K562 (cell line): ENCODE data around the gene PSME4. TPM values are rescaled to one million over a fixed set of nuclear protein-coding genes. Genes with fewer than 3 reads are reported as not detected.

Experiments
- ATAC-seq: fragments of 200-7000 bp; cut with Tn5 transposase; 3 replicates; pipeline ENCODE4 v1.9.1; 2020; ENCODE audit warnings: moderate library complexity
- BruUV-seq: library from RNA; stranded (reverse); fragments of 400-500 nt; replicated peaks from 2 replicates; lab custom pipeline; 2021; lab: Mats Ljungman, UMichigan
- CTCF ChIA-PET: fragments of 300-600 bp; formaldehyde crosslinking; extraction: SDS; loops from one replicate; lab custom pipeline; 2021; ENCODE audit warnings: low intra/inter-chr PET ratio; lab: Yijun Ruan, JAX
- POLR2A ChIA-PET: fragments of 300-600, 350-650 bp; sonication (Branson Sonifier 250); formaldehyde crosslinking; extraction: SDS; loops from one replicate; lab custom pipeline; 2021; ENCODE audit warnings: antibody characterized with exemption, inconsistent platforms; lab: Yijun Ruan, JAX
- DNase-seq, 4 experiments: peaks; one replicate each; pipeline versions ENCODE4 v3.0.0 to v3.0.0-alpha.2; 2011 to 2018; ENCODE audit warnings: low spot score in 3 of 4, mixed read lengths in 3 of 4; ENCODE audit errors: extremely low read depth in 1 of 4
- FAIRE-seq: peaks from 2 replicates; lab custom pipeline; 2011; peaks lifted over from hg19 to GRCh38; lab: Jason Lieb, UNC
- H2AFZ ChIP-seq: 2 replicates; pipeline ENCODE4 v1.6.0; 2011; ENCODE audit warnings: low read depth, low read length, control low read depth, inconsistent platforms
- H3K27ac ChIP-seq: fragments of 200-600 bp; 3 replicates; pipeline ENCODE4 v1.8.0; 2011; ENCODE audit warnings: low read depth, mild to moderate bottlenecking, control low read depth, inconsistent platforms, low read length, moderate library complexity, mixed read lengths; ENCODE audit errors: extremely low read depth
- H3K27me3 ChIP-seq, 2 experiments: fragments of 300-600 bp in 1 of 2; 2 replicates in 1 of 2; 3 replicates in 1 of 2; pipeline versions ENCODE4 v1.6.0 to v1.8.0; 2011; ENCODE audit warnings: inconsistent platforms in 2 of 2, low read length in 2 of 2, mild to moderate bottlenecking in 1 of 2, mixed read lengths in 1 of 2, moderate library complexity in 1 of 2; ENCODE audit not compliant: control insufficient read depth in 2 of 2, insufficient read depth in 2 of 2
- H3K36me3 ChIP-seq: fragments of 300-600 bp; 3 replicates; pipeline ENCODE4 v1.8.0; 2011; ENCODE audit warnings: mild to moderate bottlenecking, low read length, inconsistent platforms; ENCODE audit not compliant: control insufficient read depth, insufficient read depth
- H3K4me1 ChIP-seq, 2 experiments: fragments of 200-600 bp in 1 of 2; replicated peaks in 1 of 2; 2 replicates in 1 of 2; 3 replicates in 1 of 2; pipeline versions ENCODE4 v1.5.1 to v1.8.0; 2011; ENCODE audit warnings: inconsistent platforms in 2 of 2, low read length in 2 of 2, mild to moderate bottlenecking in 1 of 2, mixed read lengths in 1 of 2, moderate library complexity in 1 of 2; ENCODE audit not compliant: control insufficient read depth in 2 of 2, insufficient read depth in 2 of 2
- H3K4me2 ChIP-seq: 2 replicates; pipeline ENCODE4 v1.6.1; 2011; ENCODE audit warnings: low read length, control low read depth, inconsistent platforms, mixed read lengths; ENCODE audit not compliant: insufficient read depth
- H3K4me3 ChIP-seq: fragments of 200-600 bp; sonication (generic), shearing (Covaris generic); 2 replicates; pipeline ENCODE4 v1.5.1; 2016; ENCODE audit warnings: control low read depth, inconsistent platforms
- H3K79me2 ChIP-seq: fragments of 200-600 bp; 3 replicates; pipeline ENCODE4 v1.8.0; 2011; ENCODE audit warnings: low read length, inconsistent platforms; ENCODE audit not compliant: control insufficient read depth, insufficient read depth
- H3K9ac ChIP-seq, 2 experiments: 2 replicates each; pipeline versions ENCODE4 v1.6.0 to v1.6.1; 2011; ENCODE audit warnings: low read depth in 2 of 2, low read length in 2 of 2, control low read depth in 1 of 2, inconsistent platforms in 1 of 2, mild to moderate bottlenecking in 1 of 2, mixed read lengths in 1 of 2; ENCODE audit not compliant: insufficient read depth in 1 of 2
- H3K9me1 ChIP-seq: one replicate; pipeline ENCODE4 v1.6.0; 2011; ENCODE audit warnings: inconsistent platforms, mild to moderate bottlenecking, low read length, moderate library complexity; ENCODE audit not compliant: control insufficient read depth, insufficient read depth
- H3K9me3 ChIP-seq: replicated peaks from 2 replicates; pipeline ENCODE4 v1.5.1; 2011; ENCODE audit warnings: low read depth, low read length, inconsistent platforms; ENCODE audit not compliant: control insufficient read depth, insufficient read depth
- H4K20me1 ChIP-seq: replicated peaks from 2 replicates; pipeline ENCODE4 v1.6.1; 2011; ENCODE audit warnings: low read length, inconsistent platforms, mixed read lengths; ENCODE audit not compliant: control insufficient read depth, insufficient read depth
- ETS2 ChIP-seq: IDR thresholded peaks from 2 replicates; pipeline ENCODE4 v1.6.1; 2016; ENCODE audit warnings: borderline replicate concordance, missing genetic modification characterization, mild to moderate bottlenecking, moderate library complexity, missing compliant biosample characterization; ENCODE audit not compliant: poor library complexity, severe bottlenecking
- HOXB6 ChIP-seq: fragments of 250-450 bp; sonication (Bioruptor Pico); IDR thresholded peaks from 2 replicates; pipeline ENCODE4 v1.5.1; 2022; ENCODE audit warnings: mild to moderate bottlenecking, borderline replicate concordance
- NONO ChIP-seq, 2 experiments: fragments of 200-400 bp in 1 of 2; fragments of 450-650 bp in 1 of 2; formaldehyde crosslinking in 1 of 2; IDR thresholded peaks; 2 replicates each; pipeline ENCODE4 v1.6.1; 2017; ENCODE audit warnings: low read depth in 2 of 2, mild to moderate bottlenecking in 2 of 2, moderate library complexity in 2 of 2, low read length in 1 of 2
- PBX2 ChIP-seq, 2 experiments: IDR thresholded peaks in 1 of 2; conservative IDR thresholded peaks in 1 of 2; 2 replicates each; pipeline ENCODE4 v1.6.1; 2016; ENCODE audit warnings: low read depth in 2 of 2, mild to moderate bottlenecking in 1 of 2, missing compliant biosample characterization in 1 of 2, missing genetic modification characterization in 1 of 2, moderate library complexity in 1 of 2
- SAFB ChIP-seq: fragments of 200-400 bp; formaldehyde crosslinking; IDR thresholded peaks from 2 replicates; pipeline ENCODE4 v1.6.1; 2017; ENCODE audit warnings: low read depth, low read length, borderline replicate concordance
- TFE3 ChIP-seq: fragments of 450-650 bp; formaldehyde crosslinking; IDR thresholded peaks from 2 replicates; pipeline ENCODE4 v1.4.0; 2020; ENCODE audit warnings: mild to moderate bottlenecking, mixed read lengths
- ZNF518B ChIP-seq: fragments of 250-450 bp; sonication (Bioruptor Pico); IDR thresholded peaks from 2 replicates; pipeline ENCODE4 v1.5.0; 2021; ENCODE audit warnings: mild to moderate bottlenecking, moderate library complexity
- ZNF695 ChIP-seq: fragments of 450-650 bp; formaldehyde crosslinking; IDR thresholded peaks from 2 replicates; pipeline ENCODE4 v1.4.0; 2020; ENCODE audit warnings: mild to moderate bottlenecking, moderate library complexity
- ZNF696 ChIP-seq: fragments of 250-450 bp; sonication (Bioruptor Pico); conservative IDR thresholded peaks from 2 replicates; pipeline ENCODE4 v1.4.0; 2020; ENCODE audit warnings: mild to moderate bottlenecking, moderate library complexity
- WGBS: fragments of 100-300 bp; shearing (Covaris generic); methylation state at CpG from one replicate; pipeline ENCODE4 v1.1.6; 2016; ENCODE audit warnings: low coverage, mixed read lengths; ENCODE audit not compliant: insufficient coverage; ENCODE audit errors: missing lambda C conversion rate; 5-methylcytosine and 5-hydroxymethylcytosine counted together
- in situ Hi-C: fragments of 300-500 bp; cut with MboI; formaldehyde crosslinking; loops from 4 replicates; pipeline ENCODE4 v1.15.0; 2018; ENCODE audit warnings: inconsistent platforms, mixed read lengths
- intact Hi-C: fragments of 100-400 bp; cut with micrococcal nuclease; formaldehyde crosslinking; loops from 2 replicates; pipeline ENCODE4 v1.14.2; 2022
- polyA plus RNA-seq, 8 experiments: library from polyadenylated mRNA; depleted of rRNA in 4 of 8; stranded (reverse) in 5 of 8; unstranded in 3 of 8; fragments of >200 nt; fragmentation: Nextera tagmentation in 2 of 8; fragmentation: Illumina TruSeq in 1 of 8; extraction: Ambion mirVana in 2 of 8; extraction: Trizol in 1 of 8; gene quantifications; 2 replicates each; pipeline versions ENCODE4 v1.2.1 to v1.2.3, GENCODE V29; 2011 to 2014; ENCODE audit warnings: inconsistent platforms in 1 of 8, missing spikeins in 1 of 8
- total RNA-seq, 7 experiments: library from RNA; depleted of rRNA in 6 of 7; stranded (reverse); fragments of >200 nt in 6 of 7; fragmentation: Illumina TruSeq in 2 of 7; extraction: Trizol in 2 of 7; gene quantifications; 2 replicates each; pipeline versions ENCODE4 v1.2.1 to v1.2.3, GENCODE V29; 2011 to 2021; ENCODE audit warnings: low replicate concordance in 1 of 7
- TF ChIP-seq, protein P1 (sequence below): fragments of 450-650 bp; IDR thresholded peaks from 2 replicates; pipeline ENCODE4 v1.6.1; 2016; ENCODE audit warnings: borderline replicate concordance

Gene PSME4
- total and polyA plus RNA-seq, 9 of the 15 experiments (the other 6 are each of a cell fraction or from before 2014, with no cell fraction given) = 24.3 to 77.8 (median 40.5) TPM

GRCh38 chr2:53949457-53949856 is 21.3 kb downstream of the PSME4 start (continued):
- TF ChIP-seq PBX2 (CRISPR knock-in tag; IDR thresholded peaks at IDR 0.05; ENCODE audit: low read depth) (no peak), PBX2 (tag; conservative IDR thresholded peaks at IDR 0.05; ENCODE audit: low read depth) (no peak), HOXB6 (CRISPR knock-in tag) (no peak), ZNF696 (CRISPR knock-in tag) (no peak), NONO (IDR thresholded peaks at IDR 0.05; ENCODE audit: low read depth in 2 of 2, low read length in 1 of 2) (no peak)

DNA sequence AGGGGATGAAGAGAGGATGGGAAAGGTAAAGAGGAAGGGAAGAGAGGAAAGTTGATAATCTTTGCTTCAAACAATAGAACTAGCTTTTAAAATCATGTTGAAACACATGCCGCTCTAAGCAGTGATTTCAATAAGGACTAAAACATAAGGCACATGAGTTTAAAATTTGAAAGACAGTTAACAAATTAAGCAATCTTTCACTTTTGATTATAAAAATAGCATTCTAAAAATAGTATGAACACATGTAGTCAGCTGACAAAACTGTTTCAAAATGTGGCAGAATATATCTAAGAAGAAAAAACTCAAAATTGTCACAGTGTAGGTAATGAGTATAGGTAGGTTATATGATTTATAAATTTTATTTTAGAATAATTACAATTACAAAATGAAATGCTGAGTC is 25.3 kb downstream of the PSME4 start:
- CTCF ChIA-PET = no interaction called here
- TF ChIP-seq SAFB (no peak), ETS2 (no peak), ZNF518B (no peak), ZNF695 (CRISPR knock-in tag) (no peak), TFE3 (CRISPR knock-in tag) (no peak)
- TF ChIP-seq, protein P1, sequence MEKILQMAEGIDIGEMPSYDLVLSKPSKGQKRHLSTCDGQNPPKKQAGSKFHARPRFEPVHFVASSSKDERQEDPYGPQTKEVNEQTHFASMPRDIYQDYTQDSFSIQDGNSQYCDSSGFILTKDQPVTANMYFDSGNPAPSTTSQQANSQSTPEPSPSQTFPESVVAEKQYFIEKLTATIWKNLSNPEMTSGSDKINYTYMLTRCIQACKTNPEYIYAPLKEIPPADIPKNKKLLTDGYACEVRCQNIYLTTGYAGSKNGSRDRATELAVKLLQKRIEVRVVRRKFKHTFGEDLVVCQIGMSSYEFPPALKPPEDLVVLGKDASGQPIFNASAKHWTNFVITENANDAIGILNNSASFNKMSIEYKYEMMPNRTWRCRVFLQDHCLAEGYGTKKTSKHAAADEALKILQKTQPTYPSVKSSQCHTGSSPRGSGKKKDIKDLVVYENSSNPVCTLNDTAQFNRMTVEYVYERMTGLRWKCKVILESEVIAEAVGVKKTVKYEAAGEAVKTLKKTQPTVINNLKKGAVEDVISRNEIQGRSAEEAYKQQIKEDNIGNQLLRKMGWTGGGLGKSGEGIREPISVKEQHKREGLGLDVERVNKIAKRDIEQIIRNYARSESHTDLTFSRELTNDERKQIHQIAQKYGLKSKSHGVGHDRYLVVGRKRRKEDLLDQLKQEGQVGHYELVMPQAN = no peak

More for the DNA sequence above, 25.3 kb downstream of the PSME4 start:
- H3K4me2 ChIP-seq = no peak overlapping the region
- no peaks in the 10 kb centered on the region for H3K4me1 ChIP-seq
- intact Hi-C loops = no loop called here
- no peak for ATAC-seq
- H3K27me3 ChIP-seq = no peaks in the 10 kb centered on the region
- H2AFZ ChIP-seq = no peak overlapping the region
- BruUV-seq = no TSS peak
- peaks cover 69% of the 10 kb centered on the region for H3K36me3 ChIP-seq
- H3K9me1 ChIP-seq = no peaks in the 10 kb centered on the region
- H3K4me3 ChIP-seq = no peak overlapping the region
- WGBS = 100% methylated on average over 1 of the region's 1 CpG
- H4K20me1 ChIP-seq = no peaks in the 10 kb centered on the region; the same call in 1 of the 2 replicates
- POLR2A ChIA-PET = no interaction called here
- peak; percentile 48 for FAIRE-seq
- no peaks in the 10 kb centered on the region for H3K9me3 ChIP-seq
- no peak overlapping the region for H3K9ac ChIP-seq
- no peak for DNase-seq
- H3K79me2 ChIP-seq = peaks cover 30% of the 10 kb centered on the region
- H3K27ac ChIP-seq = no peak overlapping the region
- in situ Hi-C loops = no loop called here
